CD4-positive, CD25-positive, alpha-beta regulatory T cell (primary cell): ENCODE data around the gene ACKR4. TPM values are rescaled to one million over a fixed set of nuclear protein-coding genes. Genes with fewer than 3 reads are reported as not detected.
A peak's percentile ranks its signal among the peaks of the same experiment; 100 is the strongest.
"Not testable (repeated sequence)": the region's sequence is repeated elsewhere in the genome, so short reads cannot be mapped to it uniquely, and the experiment has no call there.

Source experiments
- ATAC-seq, 2 donors: fragments of 150-1000 bp; cut with Tn5 transposase; one replicate each; pipeline ENCODE4 v1.10.0; 2021; ENCODE audit warnings: low read depth in 2 of 2, moderate number of reproducible peaks in 2 of 2, moderate library complexity in 1 of 2
- DNase-seq, 3 donors: peaks; one replicate each; pipeline versions ENCODE4 v3.0.0 to v3.0.0-alpha.2; 2012 to 2022; ENCODE audit warnings: mixed read lengths in 1 of 3
- H3K27ac ChIP-seq: one replicate; pipeline ENCODE4 v1.7.0; 2013; ENCODE audit warnings: mild to moderate bottlenecking, low read length; ENCODE audit not compliant: insufficient read depth, poor library complexity, severe bottlenecking
- H3K27me3 ChIP-seq: one replicate; pipeline ENCODE4 v1.7.0; 2013; ENCODE audit warnings: low read length; ENCODE audit not compliant: control insufficient read depth, insufficient read depth
- H3K36me3 ChIP-seq: one replicate; pipeline ENCODE4 v1.7.0; 2013; ENCODE audit warnings: mild to moderate bottlenecking, low read length, moderate library complexity; ENCODE audit not compliant: control insufficient read depth, insufficient read depth
- H3K4me1 ChIP-seq: 2 replicates; pipeline ENCODE4 v1.7.0; 2013; ENCODE audit warnings: mild to moderate bottlenecking, low read length; ENCODE audit not compliant: insufficient read depth, control insufficient read depth, poor library complexity, severe bottlenecking
- H3K4me3 ChIP-seq: one replicate; pipeline ENCODE4 v1.7.0; 2013; ENCODE audit warnings: low read depth, mild to moderate bottlenecking, low read length, moderate library complexity
- H3K9me3 ChIP-seq, 2 experiments: 1 replicate in 1 of 2; 2 replicates in 1 of 2; pipeline ENCODE4 v1.7.0; 2013; ENCODE audit warnings: low read length in 2 of 2, mild to moderate bottlenecking in 1 of 2, moderate library complexity in 1 of 2; ENCODE audit not compliant: control insufficient read depth in 2 of 2
- H3K27ac Mint-ChIP-seq, 3 donors: one replicate each; pipeline ENCODE4 v1.8.0; 2020 to 2022; ENCODE audit warnings: mild to moderate bottlenecking in 3 of 3, mixed read lengths in 3 of 3, moderate library complexity in 2 of 3
- H3K27me3 Mint-ChIP-seq: one replicate; pipeline ENCODE4 v1.8.0; 2022; ENCODE audit warnings: mild to moderate bottlenecking, mixed read lengths
- H3K36me3 Mint-ChIP-seq: one replicate; pipeline ENCODE4 v1.8.0; 2020; ENCODE audit warnings: mixed read lengths
- H3K4me1 Mint-ChIP-seq, 4 donors: one replicate each; pipeline ENCODE4 v1.8.0; 2020 to 2022; ENCODE audit warnings: mixed read lengths in 4 of 4, mild to moderate bottlenecking in 1 of 4
- H3K4me3 Mint-ChIP-seq, 4 donors: one replicate each; pipeline ENCODE4 v1.8.0; 2020 to 2022; ENCODE audit warnings: mild to moderate bottlenecking in 4 of 4, mixed read lengths in 4 of 4, moderate library complexity in 3 of 4
- H3K9me3 Mint-ChIP-seq, 7 donors: one replicate each; pipeline ENCODE4 v1.8.0; 2020 to 2022; ENCODE audit warnings: mixed read lengths in 7 of 7, mild to moderate bottlenecking in 3 of 7, moderate library complexity in 2 of 7
- polyA plus RNA-seq, 4 donors: library from polyadenylated mRNA; unstranded; fragments of 300-500 nt; fragmentation: Illumina TruSeq; gene quantifications; one replicate each; pipeline ENCODE4 v1.2.3, GENCODE V29; 2021
- total RNA-seq: library from RNA; stranded (reverse); gene quantifications from one replicate; pipeline ENCODE4 v1.2.3, GENCODE V29; 2022

The ACKR4 gene
- total and polyA plus RNA-seq, 5 donors from 2014 or later = 0.11 to 0.27 (median 0.16) TPM; not detected in 2

GRCh38 chr3:132596326-132596725 lies 744 bp upstream of the ACKR4 start:
- Mint-ChIP-seq H3K36me3 (peaks cover 44% of the 10 kb centered on the region), H3K27me3 (no peaks in the 10 kb centered on the region), H3K9me3 (peaks cover 0 to 2% (median 0%) of the 10 kb centered on the region in 7 donors), H3K4me3 (no peak overlapping the region), H3K4me1 (peaks cover 0 to 6% (median 0%) of the 10 kb centered on the region in 4 donors), H3K27ac (no peak overlapping the region)
- no peak overlapping the region for H3K4me3 ChIP-seq
- DNase-seq = no peak
- no peaks in the 10 kb centered on the region for H3K27me3 ChIP-seq
- H3K4me1 ChIP-seq = no peaks in the 10 kb centered on the region
- no peak overlapping the region for H3K27ac ChIP-seq
- H3K9me3 ChIP-seq = no peaks in the 10 kb centered on the region
- no peaks in the 10 kb centered on the region for H3K36me3 ChIP-seq
- no peak for ATAC-seq

DNA sequence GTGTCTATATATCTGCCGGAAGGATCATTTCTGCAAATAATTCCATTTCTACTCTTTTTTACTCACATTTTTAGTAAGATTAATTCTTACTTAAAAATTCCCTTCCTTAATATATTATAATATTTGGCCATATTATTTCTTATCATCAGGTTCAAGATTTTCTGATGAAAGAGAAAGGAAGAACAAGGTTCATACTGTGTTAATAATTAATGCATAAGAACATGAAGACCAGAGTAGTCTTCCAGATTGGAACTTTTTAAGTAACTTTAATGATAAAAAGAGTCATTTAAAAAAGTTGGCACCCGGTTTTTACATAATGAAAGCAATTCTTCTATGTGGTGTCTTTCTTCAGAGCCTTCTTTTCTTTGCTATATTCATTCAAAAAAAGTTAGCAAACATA lies 590 bp downstream of the ACKR4 start:
- Mint-ChIP-seq H3K4me3 (no peak overlapping the region), H3K36me3 (peaks cover 43% of the 10 kb centered on the region), H3K27ac (no peak overlapping the region), H3K9me3 (peaks cover 0 to 2% (median 0%) of the 10 kb centered on the region in 7 donors), H3K27me3 (no peaks in the 10 kb centered on the region), H3K4me1 (peaks cover 0 to 6% (median 0%) of the 10 kb centered on the region in 4 donors)
- ATAC-seq (no peak), DNase-seq (no peak)
- no peaks in the 10 kb centered on the region for H3K4me1 ChIP-seq
- H3K27ac ChIP-seq = no peak overlapping the region
- H3K4me3 ChIP-seq = no peak overlapping the region
- H3K9me3 ChIP-seq = no peaks in the 10 kb centered on the region
- H3K27me3 ChIP-seq = no peaks in the 10 kb centered on the region
- H3K36me3 ChIP-seq = peaks cover 2% of the 10 kb centered on the region

GRCh38 chr3:132598181-132598580 lies 1.1 kb downstream of the ACKR4 start:
- peaks cover 7% of the 10 kb centered on the region for H3K36me3 ChIP-seq
- Mint-ChIP-seq H3K27ac (no peak overlapping the region), H3K9me3 (peaks cover 0 to 2% (median 0%) of the 10 kb centered on the region in 7 donors), H3K27me3 (no peaks in the 10 kb centered on the region), H3K4me3 (no peak overlapping the region), H3K4me1 (peaks cover 0 to 6% (median 0%) of the 10 kb centered on the region in 4 donors), H3K36me3 (peaks cover 45% of the 10 kb centered on the region)
- no peak overlapping the region for H3K27ac ChIP-seq
- H3K27me3 ChIP-seq = no peaks in the 10 kb centered on the region
- H3K4me3 ChIP-seq = no peak overlapping the region
- ATAC-seq (no peak), DNase-seq (no peak)
- no peaks in the 10 kb centered on the region for H3K9me3 ChIP-seq
- no peaks in the 10 kb centered on the region for H3K4me1 ChIP-seq

- H3K4me1 Mint-ChIP-seq, H3K27me3 ChIP-seq, H3K27ac ChIP-seq, H3K4me1 ChIP-seq, H3K4me3 ChIP-seq, H3K4me3 Mint-ChIP-seq, H3K27ac Mint-ChIP-seq, H3K27me3 Mint-ChIP-seq, ATAC-seq, H3K9me3 ChIP-seq, DNase-seq, H3K9me3 Mint-ChIP-seq: not testable (repeated sequence)
- H3K36me3 Mint-ChIP-seq = peaks cover 37% of the 10 kb centered on the region
- peaks cover 14% of the 10 kb centered on the region for H3K36me3 ChIP-seq
Measured at GRCh38 chr3:132600614-132601013, 3.5 kb downstream of the ACKR4 start.

- Mint-ChIP-seq H3K4me3 (no peak overlapping the region), H3K36me3 (peaks cover 55% of the 10 kb centered on the region), H3K4me1 (peaks cover 0 to 3% (median 0%) of the 10 kb centered on the region in 4 donors), H3K27me3 (no peaks in the 10 kb centered on the region), H3K27ac (peak overlapping the region in 1 of 3 donors; percentile 57), H3K9me3 (peaks cover 0 to 3% (median 0%) of the 10 kb centered on the region in 7 donors)
- Histone ChIP-seq H3K27ac (no peak overlapping the region), H3K27me3 (no peaks in the 10 kb centered on the region), H3K4me3 (no peak overlapping the region), H3K9me3 (no peaks in the 10 kb centered on the region), H3K4me1 (no peaks in the 10 kb centered on the region), H3K36me3 (peaks cover 14% of the 10 kb centered on the region)
- no peak for DNase-seq
- no peak for ATAC-seq
Measured at GRCh38 chr3:132605374-132605792, 8.3 kb downstream of the ACKR4 start.

DNA sequence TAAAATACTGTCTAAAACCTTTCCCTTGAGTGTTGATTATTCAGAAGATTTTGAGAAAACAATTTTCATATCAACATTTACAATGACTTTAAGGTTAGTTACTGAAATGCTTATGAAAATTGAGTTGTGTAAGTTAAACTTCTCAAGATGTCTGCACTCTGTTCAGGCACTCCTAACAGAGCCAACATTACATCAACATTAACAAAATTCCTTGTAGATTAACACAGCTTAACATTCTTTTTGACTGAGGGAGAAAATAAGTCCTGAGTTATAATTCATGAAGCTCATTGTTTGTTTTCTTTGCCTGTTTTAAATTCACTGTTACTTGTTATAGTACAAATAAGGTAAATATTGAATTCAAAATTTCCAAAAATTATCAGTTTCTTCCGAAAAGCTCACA lies 9.0 kb downstream of the ACKR4 start:
- Mint-ChIP-seq H3K27ac (peak overlapping the region in 1 of 3 donors; percentile 57), H3K4me3 (no peak overlapping the region), H3K36me3 (peaks cover 59% of the 10 kb centered on the region), H3K9me3 (peaks cover 0 to 5% (median 0%) of the 10 kb centered on the region in 7 donors), H3K27me3 (no peaks in the 10 kb centered on the region), H3K4me1 (peaks cover 0 to 3% (median 0%) of the 10 kb centered on the region in 4 donors)
- H3K36me3 ChIP-seq = peaks cover 14% of the 10 kb centered on the region
- no peaks in the 10 kb centered on the region for H3K9me3 ChIP-seq
- ATAC-seq = no peak
- no peak for DNase-seq
- H3K4me3 ChIP-seq = no peak overlapping the region
- no peak overlapping the region for H3K27ac ChIP-seq
- H3K27me3 ChIP-seq = no peaks in the 10 kb centered on the region
- H3K4me1 ChIP-seq = no peaks in the 10 kb centered on the region

DNA sequence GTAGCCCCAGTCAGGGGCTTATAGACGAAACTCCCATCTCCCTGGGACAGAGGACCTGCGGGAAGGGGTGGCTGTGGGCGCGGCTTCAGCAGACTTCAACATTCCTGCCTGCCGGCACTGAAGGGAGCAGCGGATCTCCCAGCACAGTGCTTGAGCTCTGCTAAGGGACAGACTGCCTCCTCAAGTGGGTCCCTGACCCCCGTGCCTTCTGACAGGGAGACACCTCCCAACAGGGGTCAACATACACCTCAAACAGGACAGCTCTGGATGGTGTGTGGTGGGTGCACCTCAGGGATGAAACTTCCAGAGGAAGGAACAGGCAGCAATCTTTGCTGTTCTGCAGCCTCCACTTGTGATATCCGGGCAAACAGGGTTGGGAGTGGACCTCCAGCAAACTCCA lies 9.6 kb downstream of the ACKR4 start:
- ATAC-seq, DNase-seq, H3K4me3 ChIP-seq, H3K4me1 Mint-ChIP-seq, H3K4me1 ChIP-seq, H3K27ac Mint-ChIP-seq, H3K4me3 Mint-ChIP-seq, H3K27me3 Mint-ChIP-seq, H3K27ac ChIP-seq, H3K9me3 Mint-ChIP-seq, H3K9me3 ChIP-seq, H3K27me3 ChIP-seq: not testable (repeated sequence)
- peaks cover 63% of the 10 kb centered on the region for H3K36me3 Mint-ChIP-seq
- peaks cover 14% of the 10 kb centered on the region for H3K36me3 ChIP-seq

DNA sequence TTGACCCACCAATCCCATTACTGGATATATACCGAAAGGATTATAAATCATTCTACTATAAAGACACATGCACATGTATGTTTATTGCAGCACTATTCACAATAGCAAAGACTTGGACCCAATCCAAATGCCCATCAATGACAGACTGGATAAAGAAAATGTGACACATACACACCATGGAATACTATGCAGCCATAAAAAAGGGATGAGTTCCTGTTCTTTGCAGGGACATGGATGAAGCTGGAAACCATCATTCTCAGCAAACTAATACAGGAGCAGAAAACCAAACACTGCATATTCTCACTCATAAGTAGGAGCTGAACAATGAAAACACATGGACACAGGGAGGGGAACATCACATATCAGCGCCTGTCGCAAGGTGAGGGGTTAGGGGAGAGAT lies 18.2 kb downstream of the ACKR4 start:
- not testable (repeated sequence) for H3K27me3 ChIP-seq, H3K27me3 Mint-ChIP-seq, H3K4me1 ChIP-seq, H3K36me3 ChIP-seq, DNase-seq, H3K27ac ChIP-seq, ATAC-seq, H3K9me3 Mint-ChIP-seq, H3K4me1 Mint-ChIP-seq, H3K4me3 ChIP-seq, H3K4me3 Mint-ChIP-seq, H3K9me3 ChIP-seq, H3K27ac Mint-ChIP-seq
- peaks cover 38% of the 10 kb centered on the region for H3K36me3 Mint-ChIP-seq
